Fibroblast of villous mesenchyme (primary cell): ENCODE measurements around the gene PATL1. TPM values are rescaled to one million over a fixed set of nuclear protein-coding genes. Genes with fewer than 3 reads are reported as not detected.
"Not testable (repeated sequence)": the region's sequence is repeated elsewhere in the genome, so short reads cannot be mapped to it uniquely, and the experiment has no call there.

Source experiments
- DNase-seq: peaks from one replicate; pipeline ENCODE4 v3.0.0-alpha.2; 2010; ENCODE audit warnings: low read depth
- H3K4me3 ChIP-seq: 2 replicates; pipeline ENCODE4 v1.5.1; 2011; ENCODE audit warnings: low read depth, mild to moderate bottlenecking, low read length
- CTCF ChIP-seq: IDR thresholded peaks from 2 replicates; pipeline ENCODE4 v1.5.1; 2012; ENCODE audit warnings: low read depth, mild to moderate bottlenecking, low read length; ENCODE audit not compliant: insufficient read depth
- total RNA-seq: library from RNA; depleted of rRNA; stranded (reverse); fragments of >200 nt; gene quantifications from 2 replicates; pipeline ENCODE4 v1.2.3, GENCODE V29; 2012

PATL1 gene
- total RNA-seq, 1 donor, result 15.5 TPM

DNA sequence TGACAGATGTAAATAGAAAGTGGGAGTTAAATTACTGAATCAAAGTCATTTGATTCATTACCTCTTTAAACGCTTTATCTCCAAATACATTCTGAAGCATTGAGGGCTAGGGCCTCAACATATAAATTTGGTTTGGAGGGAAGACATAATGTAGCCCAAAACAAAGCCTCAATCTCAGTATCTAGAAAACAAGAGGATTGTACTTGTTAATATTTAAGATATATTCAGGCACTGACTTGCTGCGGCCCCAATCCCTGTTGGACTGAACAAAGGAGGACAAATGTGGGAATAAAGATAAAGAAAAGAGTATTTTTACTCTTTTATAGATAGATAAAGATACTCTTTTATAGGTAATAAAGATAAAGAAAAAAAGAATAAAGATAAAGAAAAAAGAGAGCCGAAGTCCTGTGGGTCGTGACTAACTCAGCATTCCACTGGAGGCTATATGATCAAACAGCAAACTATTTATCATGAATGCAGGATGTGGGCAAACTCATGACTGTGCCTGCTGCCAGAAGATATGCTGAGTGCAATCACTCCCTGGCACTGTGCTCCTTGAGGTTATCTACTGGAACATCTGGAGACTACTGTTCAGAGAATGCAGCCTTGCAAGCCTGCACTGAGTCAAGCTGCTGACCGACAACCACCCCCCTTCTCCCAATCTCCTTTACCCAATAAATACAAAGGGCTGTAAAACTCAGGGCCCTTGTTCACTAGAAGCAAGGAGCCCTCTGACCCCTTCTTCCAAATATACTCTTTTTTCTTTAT is 37.9 kb upstream of the PATL1 start:
- no peak overlapping the region for H3K4me3 ChIP-seq
- no peak for TF ChIP-seq CTCF
- peak; percentile 91 for DNase-seq

DNA sequence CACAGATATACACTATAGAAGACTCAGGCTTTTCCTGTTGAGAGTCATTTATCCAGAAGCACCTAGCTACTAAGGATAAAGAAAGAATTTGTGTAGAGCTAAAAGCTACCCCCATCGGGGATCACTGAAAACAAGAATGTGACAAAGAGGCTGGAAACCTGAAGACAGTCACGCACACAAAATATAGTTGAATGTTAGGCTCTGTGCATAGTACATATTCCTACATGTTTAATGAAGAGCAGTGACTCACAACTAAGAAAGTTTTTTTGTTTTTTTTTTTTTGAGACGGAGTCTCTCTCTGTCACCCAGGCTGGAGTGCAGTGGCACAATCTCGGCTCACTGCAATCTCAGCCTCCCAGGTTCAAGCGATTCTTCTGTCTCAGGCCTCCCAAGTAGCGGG is 36.5 kb upstream of the PATL1 start:
- no peak for TF ChIP-seq CTCF
- DNase-seq, result no peak

GRCh38 chr11:59703515-59703914 is 34.7 kb upstream of the PATL1 start:
- not testable (repeated sequence) for DNase-seq, H3K4me3 ChIP-seq

More for the DNA sequence above, 36.5 kb upstream of the PATL1 start:
- H3K4me3 ChIP-seq, result no peak overlapping the region

- not testable (repeated sequence) for H3K4me3 ChIP-seq, DNase-seq
Observed at GRCh38 chr11:59700157-59700556, 31.3 kb upstream of the PATL1 start.

DNA sequence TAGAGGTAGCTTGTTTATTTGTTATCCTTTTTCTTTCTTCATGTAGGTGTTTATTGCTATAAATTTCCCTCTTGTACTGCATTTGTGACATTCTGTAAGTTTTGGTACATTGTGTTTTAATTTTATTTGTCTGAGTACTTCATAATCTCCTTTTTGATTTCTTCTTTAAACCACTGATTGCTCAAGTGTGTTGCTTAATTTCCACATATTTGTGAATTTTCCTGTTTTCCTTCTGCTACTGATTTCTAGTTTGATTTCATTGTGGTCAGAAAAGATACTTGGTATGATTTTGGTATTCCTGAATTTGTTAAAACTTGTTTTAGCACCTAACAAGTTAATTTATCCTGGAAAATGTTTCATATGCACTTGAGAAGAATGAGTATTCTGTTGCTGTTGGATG is 29.7 kb upstream of the PATL1 start:
- no peak for TF ChIP-seq CTCF
- peak; percentile 15 for DNase-seq

DNA sequence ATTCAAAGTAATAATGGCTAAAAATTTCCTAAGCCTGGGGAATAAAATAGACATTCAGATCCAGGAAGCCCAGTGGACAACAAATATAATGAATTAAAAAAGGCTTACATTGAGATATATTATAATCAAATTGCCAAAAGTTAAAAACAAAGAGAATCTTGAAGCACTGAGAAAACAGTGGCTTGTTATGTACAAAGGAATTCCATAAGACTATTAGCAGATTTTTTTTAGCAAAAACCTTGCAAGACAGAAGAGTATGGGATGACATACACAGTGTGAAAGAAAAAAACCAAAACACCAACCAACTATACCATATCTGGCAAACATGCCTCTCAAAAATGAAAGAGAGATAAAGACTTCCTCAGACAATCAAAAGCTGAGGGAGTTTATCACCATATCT is 24.1 kb upstream of the PATL1 start:
- H3K4me3 ChIP-seq, result no peak overlapping the region
- no peak for DNase-seq
- no peak for TF ChIP-seq CTCF

More for the DNA sequence above, 29.7 kb upstream of the PATL1 start:
- no peak overlapping the region for H3K4me3 ChIP-seq

DNA sequence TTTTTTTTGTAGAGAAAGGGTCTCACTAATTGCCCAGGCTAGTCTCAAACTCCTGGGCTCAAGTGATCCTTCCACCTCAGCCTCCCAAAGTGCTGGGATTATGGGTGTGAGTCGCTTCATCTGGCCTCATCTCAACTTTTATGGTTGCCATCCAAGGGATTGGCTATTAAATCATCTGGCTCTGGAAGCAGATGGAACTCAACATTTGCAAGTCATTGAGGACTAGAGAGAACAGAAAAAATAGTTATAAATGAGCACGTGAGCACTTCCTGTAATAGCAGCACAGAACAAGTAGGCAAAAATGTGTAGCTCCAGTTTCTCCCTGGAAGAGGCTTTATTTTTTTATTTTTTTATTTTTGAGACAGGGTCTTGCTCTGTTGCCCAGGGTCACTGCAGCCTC is 22.3 kb upstream of the PATL1 start:
- no peak for DNase-seq
- no peak overlapping the region for H3K4me3 ChIP-seq
- TF ChIP-seq CTCF, result no peak

GRCh38 chr11:59689015-59689414 is 20.2 kb upstream of the PATL1 start:
- no peak for TF ChIP-seq CTCF
- DNase-seq, result no peak
- H3K4me3 ChIP-seq, result no peak overlapping the region

DNA sequence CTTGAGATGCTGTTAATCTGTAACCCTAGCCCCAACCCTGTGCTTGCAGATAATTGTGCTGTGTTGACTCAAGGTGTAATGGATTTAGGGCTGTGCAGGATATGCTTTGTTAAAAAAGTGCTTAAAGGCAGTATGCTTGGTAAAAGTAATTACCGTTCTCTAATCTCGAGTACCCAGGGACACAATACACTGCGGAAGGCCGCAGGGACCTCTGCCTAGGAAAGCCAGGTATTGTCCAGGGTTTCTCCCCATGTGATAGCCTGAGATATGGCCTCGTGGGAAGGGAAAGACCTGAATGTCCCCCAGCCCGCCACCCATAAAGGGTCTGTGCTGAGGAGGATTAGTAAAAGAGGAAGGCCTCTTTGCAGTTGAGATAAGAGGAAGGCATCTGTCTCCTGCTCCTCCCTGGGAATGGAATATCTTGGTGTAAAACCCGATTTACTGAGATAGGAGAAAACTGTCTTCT is 12.5 kb upstream of the PATL1 start:
- DNase-seq, H3K4me3 ChIP-seq: not testable (repeated sequence)
